Neural crest cell (in vitro differentiated cells): Measurements from ENCODE around the gene SLC7A8. TPM values are rescaled to one million over a fixed set of nuclear protein-coding genes. Genes with fewer than 3 reads are reported as not detected.

ENCODE experiments used
- DNase-seq: peaks from one replicate; pipeline ENCODE4 v3.0.0; 2021; ENCODE audit warnings: low read depth, mixed read lengths, low spot score
- H3K27ac Mint-ChIP-seq: one replicate; pipeline ENCODE4 v1.8.0; 2021; ENCODE audit warnings: mild to moderate bottlenecking, mixed read lengths; ENCODE audit not compliant: unreplicated experiment
- H3K27me3 Mint-ChIP-seq: 2 replicates; pipeline ENCODE4 v1.8.0; 2021; ENCODE audit warnings: low read depth, mild to moderate bottlenecking, mixed read lengths
- H3K36me3 Mint-ChIP-seq: 2 replicates; pipeline ENCODE4 v1.8.0; 2021; ENCODE audit warnings: low read depth, mild to moderate bottlenecking, mixed read lengths
- H3K4me1 Mint-ChIP-seq: 2 replicates; pipeline ENCODE4 v1.8.0; 2021; ENCODE audit warnings: mixed read lengths
- H3K4me3 Mint-ChIP-seq: one replicate; pipeline ENCODE4 v1.8.0; 2021; ENCODE audit warnings: mild to moderate bottlenecking, mixed read lengths
- H3K9me3 Mint-ChIP-seq: 2 replicates; pipeline ENCODE4 v1.8.0; 2021; ENCODE audit warnings: mixed read lengths
- CTCF ChIP-seq: fragments of 200-600 bp; sonication (generic); conservative IDR thresholded peaks from 2 replicates; pipeline ENCODE4 v1.5.0; 2021; ENCODE audit warnings: antibody characterized with exemption, mild to moderate bottlenecking
- total RNA-seq: library from RNA; stranded (reverse); gene quantifications from 2 replicates; pipeline ENCODE4 v1.2.1, GENCODE V29; 2021

SLC7A8 gene
- total RNA-seq, 1 donor from 2014 or later = 9.4 TPM

- Mint-ChIP-seq H3K27me3 (peaks cover 13% of the 10 kb centered on the region), H3K4me1 (peaks cover 9% of the 10 kb centered on the region), H3K27ac (no peak overlapping the region), H3K36me3 (no peaks in the 10 kb centered on the region), H3K9me3 (no peaks in the 10 kb centered on the region), H3K4me3 (no peak overlapping the region)
- DNase-seq = no peak
- no peak for TF ChIP-seq CTCF
These were observed 76.8 kb downstream of the SLC7A8 start for GRCh38 chr14:23106747-23107045.

- no peak for DNase-seq
- Mint-ChIP-seq H3K9me3 (no peaks in the 10 kb centered on the region), H3K27ac (no peak overlapping the region), H3K4me3 (no peak overlapping the region), H3K27me3 (peaks cover 13% of the 10 kb centered on the region), H3K36me3 (no peaks in the 10 kb centered on the region), H3K4me1 (peaks cover 9% of the 10 kb centered on the region)
- TF ChIP-seq CTCF = no peak
These were observed 78.1 kb downstream of the SLC7A8 start for GRCh38 chr14:23105348-23105824.

DNA sequence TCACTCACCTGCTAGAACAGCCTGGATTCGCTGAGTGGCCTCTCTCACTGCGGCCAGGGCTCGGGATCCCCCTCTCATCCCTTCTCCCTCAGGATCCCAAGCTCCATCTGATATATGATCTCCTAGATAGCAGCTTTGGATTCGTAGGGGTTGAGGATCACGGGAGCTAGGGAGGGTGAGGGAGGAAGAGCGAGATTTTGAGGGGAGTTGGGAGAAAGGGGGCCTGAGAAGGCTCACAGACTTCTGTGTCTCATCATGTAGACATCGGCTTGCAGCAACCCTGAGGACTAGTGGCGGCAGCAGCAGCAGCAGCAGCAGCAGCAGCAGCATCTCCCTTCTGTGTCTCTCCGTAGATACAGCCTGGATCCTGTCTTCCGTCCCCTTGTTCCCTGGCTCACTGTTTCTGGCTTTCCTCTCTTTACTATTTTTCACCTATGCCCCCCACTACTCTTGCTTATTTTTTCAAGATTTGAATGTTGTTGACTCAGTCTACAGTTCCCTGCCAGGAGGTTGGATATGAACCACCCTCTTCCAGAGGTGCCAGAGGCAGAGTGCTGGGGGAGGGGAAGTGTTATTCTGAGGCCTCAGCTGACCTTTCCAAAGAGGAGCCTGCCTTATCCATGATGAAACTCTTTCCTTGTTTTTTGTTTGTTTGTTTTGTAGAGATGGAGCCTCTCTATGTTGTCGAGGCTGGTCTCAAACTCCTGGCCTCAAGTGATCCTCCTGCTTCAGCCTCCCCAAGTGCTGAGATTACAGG lies 78.7 kb downstream of the SLC7A8 start, which contains the start of gene CIROP:
CIROP (minus strand) TSS at position 399 of the 757 bp plus-strand sequence; CDS start at position 330, 69 bp downstream.
- peak within 1 kb of the TSS; percentile 5 for H3K27ac Mint-ChIP-seq
- no peaks in the 10 kb centered on the region for H3K9me3 Mint-ChIP-seq
- no peaks in the 10 kb centered on the region for H3K36me3 Mint-ChIP-seq
- no peak for DNase-seq
- H3K4me3 Mint-ChIP-seq = no peak within 1 kb of the TSS
- no peak for TF ChIP-seq CTCF
- H3K27me3 Mint-ChIP-seq = peaks cover 13% of the 10 kb centered on the region
- peaks cover 9% of the 10 kb centered on the region for H3K4me1 Mint-ChIP-seq

DNA sequence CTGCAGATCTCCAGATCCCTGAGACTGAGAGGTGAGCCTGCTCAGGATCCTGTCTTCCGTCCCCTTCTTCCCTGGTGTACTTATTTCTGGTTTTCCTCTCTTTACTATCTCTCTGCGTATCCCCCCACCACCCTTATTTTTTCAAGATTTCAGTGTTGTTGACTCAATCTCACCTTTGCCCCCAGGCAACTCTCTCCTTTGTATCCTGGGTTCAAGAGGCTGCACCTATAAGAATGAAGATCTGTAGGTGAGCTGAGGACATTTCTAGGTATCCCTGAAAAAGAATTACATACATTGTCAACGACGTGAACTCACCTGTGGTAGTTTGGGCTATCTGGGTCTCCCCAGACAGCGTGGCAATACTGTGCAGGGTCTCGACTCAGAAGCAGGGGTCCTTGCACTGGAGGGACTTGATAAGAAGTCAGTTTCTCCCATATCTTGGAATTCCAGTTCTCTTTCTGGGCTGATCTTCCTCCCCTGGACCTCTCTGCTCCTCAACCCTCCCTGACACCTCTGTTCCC lies 79.3 kb downstream of the SLC7A8 start:
- Mint-ChIP-seq H3K4me3 (no peak overlapping the region), H3K36me3 (peaks cover 2% of the 10 kb centered on the region), H3K9me3 (no peaks in the 10 kb centered on the region), H3K27me3 (peaks cover 13% of the 10 kb centered on the region), H3K27ac (no peak overlapping the region), H3K4me1 (peaks cover 9% of the 10 kb centered on the region)
- TF ChIP-seq CTCF = no peak
- DNase-seq = no peak

- Mint-ChIP-seq H3K9me3 (no peaks in the 10 kb centered on the region), H3K36me3 (peaks cover 2% of the 10 kb centered on the region), H3K27me3 (peaks cover 13% of the 10 kb centered on the region), H3K4me3 (no peak overlapping the region), H3K27ac (no peak overlapping the region), H3K4me1 (peaks cover 9% of the 10 kb centered on the region)
- DNase-seq = no peak
- TF ChIP-seq CTCF = no peak
These were observed 79.9 kb downstream of the SLC7A8 start for GRCh38 chr14:23103581-23103980.
